HCT116 (cell line): Measurements from ENCODE around the gene AOPEP. TPM values are rescaled to one million over a fixed set of nuclear protein-coding genes. Genes with fewer than 3 reads are reported as not detected.

Experiments
- ATAC-seq: fragments of 200-7000 bp; cut with Tn5 transposase; 2 replicates; pipeline ENCODE4 v1.9.1; 2020; ENCODE audit warnings: mild to moderate bottlenecking, moderate library complexity
- BruUV-seq: library from RNA; stranded (reverse); fragments of 400-500 nt; replicated peaks from 2 replicates; lab custom pipeline; 2021; lab: Mats Ljungman, UMichigan
- CTCF ChIA-PET: fragments of 300-600 bp; sonication (Branson Sonifier 250); formaldehyde crosslinking; loops from one replicate; lab custom pipeline; 2021; ENCODE audit warnings: antibody characterized with exemption; lab: Charles Lee
- POLR2A ChIA-PET: fragments of 300-600, 350-600 bp; sonication (Branson Sonifier 250); formaldehyde crosslinking; loops from one replicate; lab custom pipeline; 2021; ENCODE audit warnings: antibody characterized with exemption; lab: Charles Lee
- RAD21 ChIA-PET, 2 experiments: fragments of 300-600 bp; sonication (Branson Sonifier 250); formaldehyde crosslinking; loops; one replicate each; lab custom pipeline; 2023; ENCODE audit warnings: low total read pairs in 2 of 2; ENCODE audit not compliant: uncharacterized antibody in 2 of 2, unreplicated experiment in 2 of 2, low non-redundant PET in 1 of 2; lab: Charles Lee
- DNase-seq: peaks from one replicate; pipeline ENCODE4 v3.0.0-alpha.2; 2010; ENCODE audit warnings: low read depth, low spot score
- H2AFZ ChIP-seq: fragments of 200-600 bp; shearing (Covaris generic), sonication (generic); 2 replicates; pipeline ENCODE4 v1.6.1; 2017; ENCODE audit warnings: low read depth, mixed run types, mixed read lengths, antibody characterized with exemption, low read length; ENCODE audit not compliant: poor library complexity, severe bottlenecking
- H3K27ac ChIP-seq: 2 replicates; pipeline ENCODE4 v1.5.1; 2012; ENCODE audit warnings: low read depth, low read length
- H3K27me3 ChIP-seq: fragments of 200-600 bp; sonication (generic); 2 replicates; pipeline ENCODE4 v1.6.1; 2016; ENCODE audit warnings: mixed run types, low read length, mixed read lengths; ENCODE audit not compliant: insufficient read depth
- H3K36me3 ChIP-seq, 2 experiments: fragments of 200-500 bp in 1 of 2; fragments of 200-600 bp in 1 of 2; sonication (Bioruptor generic) in 1 of 2; sonication (generic) in 1 of 2; 2 replicates each; pipeline versions ENCODE4 v1.5.1 to v1.6.1; 2014 to 2016; ENCODE audit warnings: low read length in 2 of 2, inconsistent platforms in 1 of 2, mixed read lengths in 1 of 2, mixed run types in 1 of 2; ENCODE audit not compliant: insufficient read depth in 2 of 2, control insufficient read depth in 1 of 2
- H3K4me1 ChIP-seq, 2 experiments: fragments of 200-600 bp in 1 of 2; sonication (generic) in 1 of 2; 2 replicates each; pipeline versions ENCODE4 v1.5.1 to v1.6.1; 2012 to 2017; ENCODE audit warnings: low read length in 2 of 2, inconsistent platforms in 1 of 2, mild to moderate bottlenecking in 1 of 2, mixed read lengths in 1 of 2, mixed run types in 1 of 2, moderate library complexity in 1 of 2; ENCODE audit not compliant: insufficient read depth in 2 of 2, control insufficient read depth in 1 of 2
- H3K4me2 ChIP-seq: fragments of 200-600 bp; sonication (generic); 2 replicates; pipeline ENCODE4 v1.6.1; 2017; ENCODE audit warnings: mixed run types, low read length, mixed read lengths
- H3K4me3 ChIP-seq, 2 experiments: fragments of 200-600 bp in 1 of 2; sonication (generic) in 1 of 2; replicated peaks in 1 of 2; 2 replicates each; pipeline ENCODE4 v1.5.1; 2011 to 2016; ENCODE audit warnings: low read length in 2 of 2, control low read depth in 1 of 2, low read depth in 1 of 2, mild to moderate bottlenecking in 1 of 2, mixed read lengths in 1 of 2, mixed run types in 1 of 2
- H3K79me2 ChIP-seq: fragments of 200-600 bp; sonication (generic); 2 replicates; pipeline ENCODE4 v1.6.1; 2017; ENCODE audit warnings: mild to moderate bottlenecking, mixed run types, low read length, moderate library complexity, mixed read lengths; ENCODE audit not compliant: insufficient read depth
- H3K9ac ChIP-seq: fragments of 200-600 bp; sonication (generic); 2 replicates; pipeline ENCODE4 v1.6.1; 2016; ENCODE audit warnings: low read length, mixed read lengths
- H3K9me2 ChIP-seq: fragments of 200-600 bp; sonication (generic), shearing (Covaris generic); 2 replicates; pipeline ENCODE4 v1.6.1; 2017; ENCODE audit warnings: mixed run types, mild to moderate bottlenecking, moderate library complexity; ENCODE audit not compliant: insufficient read depth
- H3K9me3 ChIP-seq, 2 experiments: fragments of 200-500 bp in 1 of 2; fragments of 200-600 bp in 1 of 2; sonication (Bioruptor generic) in 1 of 2; sonication (generic) in 1 of 2; 2 replicates each; pipeline ENCODE4 v1.6.1; 2014 to 2017; ENCODE audit warnings: low read length in 2 of 2, mixed read lengths in 2 of 2, inconsistent platforms in 1 of 2, low read depth in 1 of 2, mild to moderate bottlenecking in 1 of 2, mixed run types in 1 of 2, moderate library complexity in 1 of 2; ENCODE audit not compliant: control insufficient read depth in 1 of 2, insufficient read depth in 1 of 2
- H4K20me1 ChIP-seq: fragments of 200-600 bp; sonication (generic), shearing (Covaris generic); 2 replicates; pipeline ENCODE4 v1.6.1; 2017; ENCODE audit warnings: mixed run types, mild to moderate bottlenecking, moderate library complexity; ENCODE audit not compliant: insufficient read depth
- ATF3 ChIP-seq: IDR thresholded peaks from 2 replicates; pipeline ENCODE4 v1.6.1; 2012
- CBX3 ChIP-seq: IDR thresholded peaks from 2 replicates; pipeline ENCODE4 v1.6.1; 2012; ENCODE audit warnings: low read depth
- CEBPB ChIP-seq: IDR thresholded peaks from 2 replicates; pipeline ENCODE4 v1.6.1; 2012; ENCODE audit warnings: low read depth
- CTCF ChIP-seq, 3 experiments: fragments of 200-600 bp in 1 of 3; sonication (generic) in 1 of 3; IDR thresholded peaks in 2 of 3; conservative IDR thresholded peaks in 1 of 3; 2 replicates each; pipeline ENCODE4 v1.5.1; 2012 to 2017; ENCODE audit warnings: low read depth in 2 of 3, low read length in 2 of 3, antibody characterized with exemption in 1 of 3, borderline replicate concordance in 1 of 3, control low read depth in 1 of 3, mild to moderate bottlenecking in 1 of 3, mixed read lengths in 1 of 3, mixed run types in 1 of 3, moderate library complexity in 1 of 3; ENCODE audit not compliant: insufficient read depth in 1 of 3
- EGR1 ChIP-seq: IDR thresholded peaks from 2 replicates; pipeline ENCODE4 v1.6.1; 2012; ENCODE audit warnings: low read depth
- ELF1 ChIP-seq: IDR thresholded peaks from 2 replicates; pipeline ENCODE4 v1.6.1; 2012; ENCODE audit warnings: low read depth, borderline replicate concordance
- EZH2 ChIP-seq: fragments of 200-600 bp; sonication (generic); IDR thresholded peaks from 2 replicates; pipeline ENCODE4 v1.6.1; 2017; ENCODE audit warnings: antibody characterized with exemption, mixed run types
- EZH2phosphoT487 ChIP-seq: fragments of 200-600 bp; IDR thresholded peaks from 2 replicates; pipeline ENCODE4 v1.6.1; 2018; ENCODE audit warnings: antibody characterized with exemption, borderline replicate concordance
- FOSL1 ChIP-seq: IDR thresholded peaks from 2 replicates; pipeline ENCODE4 v1.6.1; 2012; ENCODE audit warnings: low read depth
- JUND ChIP-seq: IDR thresholded peaks from 2 replicates; pipeline ENCODE4 v1.6.1; 2012
- MAX ChIP-seq: IDR thresholded peaks from 2 replicates; pipeline ENCODE4 v1.6.1; 2012
- POLR2A ChIP-seq: IDR thresholded peaks from 2 replicates; pipeline ENCODE4 v1.7.0; 2011; ENCODE audit warnings: borderline replicate concordance; ENCODE audit not compliant: insufficient read depth, insufficient read length; ENCODE audit errors: extremely low read depth
- POLR2AphosphoS5 ChIP-seq: IDR thresholded peaks from 2 replicates; pipeline ENCODE4 v1.6.1; 2011; ENCODE audit warnings: mild to moderate bottlenecking, low read depth, low read length, moderate library complexity
- RAD21 ChIP-seq: IDR thresholded peaks from 2 replicates; pipeline ENCODE4 v1.6.1; 2012; ENCODE audit warnings: low read depth, mild to moderate bottlenecking
- REST ChIP-seq: IDR thresholded peaks from 2 replicates; pipeline ENCODE4 v1.6.1; 2012; ENCODE audit warnings: low read depth
- SIN3A ChIP-seq: IDR thresholded peaks from 2 replicates; pipeline ENCODE4 v1.6.1; 2012; ENCODE audit warnings: low read depth
- SP1 ChIP-seq: IDR thresholded peaks from 2 replicates; pipeline ENCODE4 v1.6.1; 2012; ENCODE audit warnings: low read depth
- TCF7L2 ChIP-seq: IDR thresholded peaks from 2 replicates; pipeline ENCODE4 v1.7.0; 2011; ENCODE audit warnings: borderline replicate concordance, inconsistent platforms; ENCODE audit not compliant: insufficient read depth, insufficient read length; ENCODE audit errors: extremely low read depth
- YY1 ChIP-seq: IDR thresholded peaks from 2 replicates; pipeline ENCODE4 v1.6.1; 2011; ENCODE audit warnings: low read length, low read depth, moderate library complexity, mild to moderate bottlenecking; ENCODE audit not compliant: insufficient replicate concordance; ENCODE audit errors: extremely low read depth
- ZBTB33 ChIP-seq: IDR thresholded peaks from 2 replicates; pipeline ENCODE4 v1.6.1; 2011; ENCODE audit warnings: mild to moderate bottlenecking, low read length, moderate library complexity; ENCODE audit not compliant: insufficient replicate concordance; ENCODE audit errors: extremely low read depth
- ZNF274 ChIP-seq: fragments of 200-500 bp; sonication (Bioruptor generic); IDR thresholded peaks from 2 replicates; pipeline ENCODE4 v1.6.1; 2014; ENCODE audit warnings: mild to moderate bottlenecking, low read depth, low read length, inconsistent platforms
- intact Hi-C: fragments of 100-400 bp; cut with micrococcal nuclease; formaldehyde crosslinking; loops from 2 replicates; pipeline ENCODE4 v1.10.0; 2022
- total RNA-seq: library from RNA; stranded (reverse); gene quantifications from one replicate; pipeline ENCODE4 v1.2.1, GENCODE V29; 2021; ENCODE audit not compliant: unreplicated experiment

The AOPEP gene
- total RNA-seq, 1 experiment from 2014 or later: 15.1 TPM

- no peaks in the 10 kb centered on the region for H3K9me3 ChIP-seq
- H3K4me2 ChIP-seq: peak overlapping the region; percentile 41
- H3K9me2 ChIP-seq: no peaks in the 10 kb centered on the region
- H3K79me2 ChIP-seq: no peaks in the 10 kb centered on the region
- no peak overlapping the region for H3K9ac ChIP-seq
- ChIA-PET RAD21 (no interaction called here), CTCF (interaction anchor here (0.7 kb wide), 1 partner anchor 316 kb away, joined by 3 read pairs; no protein-coding TSS in a partner anchor), POLR2A (no interaction called here)
- peaks cover 13 to 23% of the 10 kb centered on the region in 2 experiments; a peak in 3 of 4 replicates for H3K4me1 ChIP-seq
- BruUV-seq: no TSS peak
- H2AFZ ChIP-seq: no peak overlapping the region
- H4K20me1 ChIP-seq: no peaks in the 10 kb centered on the region
- H3K27me3 ChIP-seq: no peaks in the 10 kb centered on the region
- H3K4me3 ChIP-seq: no peak overlapping the region
- intact Hi-C loops: no loop called here
- ATAC-seq (peak; percentile 82), DNase-seq (peak; percentile 75)
- no peak overlapping the region; the same call in 1 of the 2 replicates for H3K27ac ChIP-seq
- H3K36me3 ChIP-seq: no peaks in the 10 kb centered on the region
- TF ChIP-seq FOSL1 (peak; percentile 88), ELF1 (no peak), SP1 (peak; percentile 79), RAD21 (peak; percentile 24; the same call in 1 of the 2 replicates), POLR2AphosphoS5 (no peak), SIN3A (peak; percentile 43; the same call in 1 of the 2 replicates), ZBTB33 (no peak), EZH2phosphoT487 (no peak), YY1 (peak; percentile 26), EGR1 (no peak), REST (no peak), CEBPB (peak; percentile 78), ATF3 (no peak), EZH2 (no peak), ZNF274 (no peak), POLR2A (no peak), TCF7L2 (no peak), JUND (peak; percentile 74), CBX3 (peak; percentile 73; the same call in 1 of the 2 replicates), CTCF (IDR thresholded peaks at IDR 0.05 in 2 of 3, conservative IDR thresholded peaks at IDR 0.05 in 1 of 3; ENCODE audit: borderline replicate concordance in 1 of 3, insufficient read depth in 1 of 3, low read depth in 2 of 3, low read length in 2 of 3) (no peak), MAX (peak; percentile 61)
Measured at GRCh38 chr9:94853887-94854286, 127.4 kb downstream of the AOPEP start.
